K562 (cell line): ENCODE measurements around the gene CKS2. TPM values are rescaled to one million over a fixed set of nuclear protein-coding genes. Genes with fewer than 3 reads are reported as not detected.

Experiments used
- ATAC-seq: fragments of 200-7000 bp; cut with Tn5 transposase; 3 replicates; pipeline ENCODE4 v1.9.1; 2020; ENCODE audit warnings: moderate library complexity
- BruUV-seq: library from RNA; stranded (reverse); fragments of 400-500 nt; replicated peaks from 2 replicates; lab custom pipeline; 2021; lab: Mats Ljungman, UMichigan
- CTCF ChIA-PET: fragments of 300-600 bp; formaldehyde crosslinking; extraction: SDS; loops from one replicate; lab custom pipeline; 2021; ENCODE audit warnings: low intra/inter-chr PET ratio; lab: Yijun Ruan, JAX
- POLR2A ChIA-PET: fragments of 300-600, 350-650 bp; sonication (Branson Sonifier 250); formaldehyde crosslinking; extraction: SDS; loops from one replicate; lab custom pipeline; 2021; ENCODE audit warnings: antibody characterized with exemption, inconsistent platforms; lab: Yijun Ruan, JAX
- DNase-seq, 4 experiments: peaks; one replicate each; pipeline versions ENCODE4 v3.0.0 to v3.0.0-alpha.2; 2011 to 2018; ENCODE audit warnings: low spot score in 3 of 4, mixed read lengths in 3 of 4; ENCODE audit errors: extremely low read depth in 1 of 4
- FAIRE-seq: peaks from 2 replicates; lab custom pipeline; 2011; peaks lifted over from hg19 to GRCh38; lab: Jason Lieb, UNC
- H2AFZ ChIP-seq: 2 replicates; pipeline ENCODE4 v1.6.0; 2011; ENCODE audit warnings: low read depth, low read length, control low read depth, inconsistent platforms
- H3K27ac ChIP-seq: fragments of 200-600 bp; 3 replicates; pipeline ENCODE4 v1.8.0; 2011; ENCODE audit warnings: low read depth, mild to moderate bottlenecking, control low read depth, inconsistent platforms, low read length, moderate library complexity, mixed read lengths; ENCODE audit errors: extremely low read depth
- H3K27me3 ChIP-seq, 2 experiments: fragments of 300-600 bp in 1 of 2; 2 replicates in 1 of 2; 3 replicates in 1 of 2; pipeline versions ENCODE4 v1.6.0 to v1.8.0; 2011; ENCODE audit warnings: inconsistent platforms in 2 of 2, low read length in 2 of 2, mild to moderate bottlenecking in 1 of 2, mixed read lengths in 1 of 2, moderate library complexity in 1 of 2; ENCODE audit not compliant: control insufficient read depth in 2 of 2, insufficient read depth in 2 of 2
- H3K36me3 ChIP-seq: fragments of 300-600 bp; 3 replicates; pipeline ENCODE4 v1.8.0; 2011; ENCODE audit warnings: mild to moderate bottlenecking, low read length, inconsistent platforms; ENCODE audit not compliant: control insufficient read depth, insufficient read depth
- H3K4me1 ChIP-seq, 2 experiments: fragments of 200-600 bp in 1 of 2; replicated peaks in 1 of 2; 2 replicates in 1 of 2; 3 replicates in 1 of 2; pipeline versions ENCODE4 v1.5.1 to v1.8.0; 2011; ENCODE audit warnings: inconsistent platforms in 2 of 2, low read length in 2 of 2, mild to moderate bottlenecking in 1 of 2, mixed read lengths in 1 of 2, moderate library complexity in 1 of 2; ENCODE audit not compliant: control insufficient read depth in 2 of 2, insufficient read depth in 2 of 2
- H3K4me2 ChIP-seq: 2 replicates; pipeline ENCODE4 v1.6.1; 2011; ENCODE audit warnings: low read length, control low read depth, inconsistent platforms, mixed read lengths; ENCODE audit not compliant: insufficient read depth
- H3K4me3 ChIP-seq: fragments of 200-600 bp; sonication (generic), shearing (Covaris generic); 2 replicates; pipeline ENCODE4 v1.5.1; 2016; ENCODE audit warnings: control low read depth, inconsistent platforms
- H3K79me2 ChIP-seq: fragments of 200-600 bp; 3 replicates; pipeline ENCODE4 v1.8.0; 2011; ENCODE audit warnings: low read length, inconsistent platforms; ENCODE audit not compliant: control insufficient read depth, insufficient read depth
- H3K9ac ChIP-seq, 2 experiments: 2 replicates each; pipeline versions ENCODE4 v1.6.0 to v1.6.1; 2011; ENCODE audit warnings: low read depth in 2 of 2, low read length in 2 of 2, control low read depth in 1 of 2, inconsistent platforms in 1 of 2, mild to moderate bottlenecking in 1 of 2, mixed read lengths in 1 of 2; ENCODE audit not compliant: insufficient read depth in 1 of 2
- H3K9me1 ChIP-seq: one replicate; pipeline ENCODE4 v1.6.0; 2011; ENCODE audit warnings: inconsistent platforms, mild to moderate bottlenecking, low read length, moderate library complexity; ENCODE audit not compliant: control insufficient read depth, insufficient read depth
- H3K9me3 ChIP-seq: replicated peaks from 2 replicates; pipeline ENCODE4 v1.5.1; 2011; ENCODE audit warnings: low read depth, low read length, inconsistent platforms; ENCODE audit not compliant: control insufficient read depth, insufficient read depth
- H4K20me1 ChIP-seq: replicated peaks from 2 replicates; pipeline ENCODE4 v1.6.1; 2011; ENCODE audit warnings: low read length, inconsistent platforms, mixed read lengths; ENCODE audit not compliant: control insufficient read depth, insufficient read depth
- RBM17 ChIP-seq: fragments of 200-400 bp; formaldehyde crosslinking; IDR thresholded peaks from 2 replicates; pipeline ENCODE4 v1.6.1; 2017; ENCODE audit warnings: low read depth, mild to moderate bottlenecking, low read length, borderline replicate concordance
- RFX5 ChIP-seq: IDR thresholded peaks from 2 replicates; pipeline ENCODE4 v1.6.1; 2011; ENCODE audit warnings: low read depth, mild to moderate bottlenecking, improper control_type of control experiment, low read length
- SAP30 ChIP-seq: fragments of 200-600 bp; sonication (generic); IDR thresholded peaks from 2 replicates; pipeline ENCODE4 v1.6.1; 2012; ENCODE audit warnings: borderline replicate concordance, low read depth, mild to moderate bottlenecking, moderate library complexity, low read length, control low read depth, inconsistent platforms; ENCODE audit not compliant: insufficient read depth, poor library complexity, severe bottlenecking
- TCF7 ChIP-seq: sonication (generic); IDR thresholded peaks from 2 replicates; pipeline ENCODE4 v1.6.1; 2016; ENCODE audit warnings: antibody characterized with exemption, borderline replicate concordance
- ZNF444 ChIP-seq: fragments of 250-450 bp; sonication (Bioruptor Pico); IDR thresholded peaks from 2 replicates; pipeline ENCODE4 v1.4.0; 2020; ENCODE audit warnings: mild to moderate bottlenecking, moderate library complexity
- WGBS: fragments of 100-300 bp; shearing (Covaris generic); methylation state at CpG from one replicate; pipeline ENCODE4 v1.1.6; 2016; ENCODE audit warnings: low coverage, mixed read lengths; ENCODE audit not compliant: insufficient coverage; ENCODE audit errors: missing lambda C conversion rate; 5-methylcytosine and 5-hydroxymethylcytosine counted together
- in situ Hi-C: fragments of 300-500 bp; cut with MboI; formaldehyde crosslinking; loops from 4 replicates; pipeline ENCODE4 v1.15.0; 2018; ENCODE audit warnings: inconsistent platforms, mixed read lengths
- intact Hi-C: fragments of 100-400 bp; cut with micrococcal nuclease; formaldehyde crosslinking; loops from 2 replicates; pipeline ENCODE4 v1.14.2; 2022
- polyA plus RNA-seq, 8 experiments: library from polyadenylated mRNA; depleted of rRNA in 4 of 8; stranded (reverse) in 5 of 8; unstranded in 3 of 8; fragments of >200 nt; fragmentation: Nextera tagmentation in 2 of 8; fragmentation: Illumina TruSeq in 1 of 8; extraction: Ambion mirVana in 2 of 8; extraction: Trizol in 1 of 8; gene quantifications; 2 replicates each; pipeline versions ENCODE4 v1.2.1 to v1.2.3, GENCODE V29; 2011 to 2014; ENCODE audit warnings: inconsistent platforms in 1 of 8, missing spikeins in 1 of 8
- total RNA-seq, 7 experiments: library from RNA; depleted of rRNA in 6 of 7; stranded (reverse); fragments of >200 nt in 6 of 7; fragmentation: Illumina TruSeq in 2 of 7; extraction: Trizol in 2 of 7; gene quantifications; 2 replicates each; pipeline versions ENCODE4 v1.2.1 to v1.2.3, GENCODE V29; 2011 to 2021; ENCODE audit warnings: low replicate concordance in 1 of 7
- TF ChIP-seq, protein P1 (sequence below): fragments of 450-650 bp; conservative IDR thresholded peaks from 2 replicates; pipeline ENCODE4 v1.6.1; 2016; ENCODE audit warnings: missing genetic modification characterization, low read depth, mild to moderate bottlenecking, control low read depth, missing compliant biosample characterization

CKS2 gene
- total and polyA plus RNA-seq, 9 of the 15 experiments (the other 6 are each of a cell fraction or from before 2014, with no cell fraction given): 123 to 941 (median 321) TPM

DNA sequence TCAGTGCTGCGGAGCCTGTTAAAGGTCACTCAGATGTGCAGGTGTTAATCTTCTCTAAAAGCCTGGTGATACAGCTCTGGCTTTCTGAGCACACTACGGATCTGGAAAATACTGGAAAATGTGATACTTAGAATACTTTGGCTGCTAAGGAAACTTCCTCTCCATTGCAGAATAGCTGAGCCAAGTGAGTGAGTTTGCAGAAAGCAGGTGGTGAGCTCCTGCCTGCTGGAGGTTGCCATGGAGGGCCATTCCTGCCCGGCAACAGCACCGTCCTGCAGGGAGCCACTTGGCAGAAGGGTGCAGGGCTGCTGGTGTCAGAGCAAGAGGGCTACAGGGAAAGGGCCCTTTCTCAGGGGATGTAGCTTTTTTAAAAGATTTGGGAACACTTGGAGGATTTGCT is 48.0 kb downstream of the CKS2 start:
- no peak for ATAC-seq
- WGBS: 97% methylated on average over 3 of the region's 4 CpGs
- Histone ChIP-seq H3K9me3 (no peaks in the 10 kb centered on the region), H3K4me3 (no peak overlapping the region), H3K9me1 (no peaks in the 10 kb centered on the region), H3K4me2 (no peak overlapping the region), H3K27ac (no peak overlapping the region), H3K9ac (no peak overlapping the region), H3K4me1 (no peaks in the 10 kb centered on the region; a peak in 1 of 5 replicates), H3K27me3 (no peaks in the 10 kb centered on the region), H3K36me3 (peaks cover 59% of the 10 kb centered on the region), H4K20me1 (no peaks in the 10 kb centered on the region), H3K79me2 (no peaks in the 10 kb centered on the region), H2AFZ (no peak overlapping the region)
- in situ Hi-C loops: no loop called here
- ChIA-PET CTCF (no interaction called here), POLR2A (interaction anchor here (0.6 to 1.2 kb wide), 2 partner anchors 10 to 646 kb away, joined by 3 to 4 read pairs; no protein-coding TSS in a partner anchor)
- no peak for DNase-seq
- TSS peak; percentile 31 for BruUV-seq
- TF ChIP-seq ZNF444 (CRISPR knock-in tag) (no peak), TCF7 (no peak), RBM17 (no peak), RFX5 (peak; percentile 62; the same call in 1 of the 2 replicates), SAP30 (no peak)
- TF ChIP-seq, protein P1, sequence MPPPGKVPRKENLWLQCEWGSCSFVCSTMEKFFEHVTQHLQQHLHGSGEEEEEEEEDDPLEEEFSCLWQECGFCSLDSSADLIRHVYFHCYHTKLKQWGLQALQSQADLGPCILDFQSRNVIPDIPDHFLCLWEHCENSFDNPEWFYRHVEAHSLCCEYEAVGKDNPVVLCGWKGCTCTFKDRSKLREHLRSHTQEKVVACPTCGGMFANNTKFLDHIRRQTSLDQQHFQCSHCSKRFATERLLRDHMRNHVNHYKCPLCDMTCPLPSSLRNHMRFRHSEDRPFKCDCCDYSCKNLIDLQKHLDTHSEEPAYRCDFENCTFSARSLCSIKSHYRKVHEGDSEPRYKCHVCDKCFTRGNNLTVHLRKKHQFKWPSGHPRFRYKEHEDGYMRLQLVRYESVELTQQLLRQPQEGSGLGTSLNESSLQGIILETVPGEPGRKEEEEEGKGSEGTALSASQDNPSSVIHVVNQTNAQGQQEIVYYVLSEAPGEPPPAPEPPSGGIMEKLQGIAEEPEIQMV (tag): no peak
- intact Hi-C loops: no loop called here
- no peak for FAIRE-seq
